Anterior cingulate cortex (tissue), 58 donors: ENCODE data around the gene ZFR.
"Not testable (repeated sequence)": the region's sequence is repeated elsewhere in the genome, so short reads cannot be mapped to it uniquely, and the experiment has no call there.

Experiments
- DNase-seq, 58 donors: peaks; one replicate each; lab custom pipeline; 2025; lab: John Stamatoyannopoulos, UW

ZFR gene

DNA sequence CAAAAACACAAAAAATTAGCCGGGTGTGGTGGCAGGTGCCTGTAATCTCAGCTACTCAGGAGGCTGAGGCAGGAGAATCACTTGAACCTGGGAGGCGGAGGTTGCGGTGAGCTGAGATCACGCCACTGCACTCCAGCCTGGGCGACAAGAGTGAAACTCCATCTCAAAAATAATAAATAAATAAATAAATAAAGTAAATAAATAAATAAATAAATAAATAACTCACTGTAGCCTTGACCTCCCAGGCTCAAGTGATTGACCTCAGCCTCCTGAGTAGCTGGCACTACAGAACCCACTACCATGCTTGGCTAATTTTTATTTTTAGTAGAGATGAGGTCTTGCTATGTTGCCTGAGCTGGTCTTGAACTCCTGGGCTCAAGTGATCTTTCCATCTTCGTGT is 77.3 kb downstream of the ZFR start:
- DNase-seq, result not testable (repeated sequence)

DNA sequence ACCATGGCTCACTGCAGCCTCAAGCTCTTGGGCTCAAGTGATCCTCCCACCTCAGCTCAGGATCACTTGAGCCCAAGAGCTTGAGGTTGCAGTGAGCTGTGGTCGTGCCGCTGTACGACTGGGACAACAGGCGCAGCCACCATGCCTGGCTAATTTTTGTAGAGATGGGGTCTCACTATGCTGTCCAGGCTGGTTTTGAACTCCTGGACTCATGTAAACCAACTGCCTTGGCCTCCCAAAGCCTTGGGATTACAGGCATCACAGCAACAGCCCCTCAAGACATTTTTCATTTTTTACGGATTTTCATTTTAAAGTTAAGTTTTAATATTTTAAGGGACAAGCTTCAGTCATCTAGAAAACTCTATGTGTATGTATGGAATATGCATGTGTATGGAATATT is 78.9 kb downstream of the ZFR start:
- DNase-seq, result no peak

DNA sequence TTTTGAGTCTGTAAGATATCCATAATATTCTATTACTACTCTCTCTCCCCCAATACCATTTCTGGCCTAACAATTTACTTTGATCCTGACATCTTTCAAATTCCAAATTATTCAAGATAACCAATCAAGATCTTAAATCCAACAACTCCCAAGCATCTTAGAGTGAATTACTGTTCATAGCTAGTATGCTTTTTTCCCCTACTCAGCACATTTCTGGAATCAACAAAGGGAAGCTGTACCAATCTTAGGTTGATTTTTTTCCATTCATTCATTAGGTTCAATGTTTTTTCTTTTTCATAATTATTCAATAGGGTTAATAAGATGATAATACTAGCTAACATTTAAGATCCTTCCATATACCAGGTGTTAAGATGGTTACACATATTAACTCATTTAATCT is 81.5 kb downstream of the ZFR start:
- no peak for DNase-seq

DNA sequence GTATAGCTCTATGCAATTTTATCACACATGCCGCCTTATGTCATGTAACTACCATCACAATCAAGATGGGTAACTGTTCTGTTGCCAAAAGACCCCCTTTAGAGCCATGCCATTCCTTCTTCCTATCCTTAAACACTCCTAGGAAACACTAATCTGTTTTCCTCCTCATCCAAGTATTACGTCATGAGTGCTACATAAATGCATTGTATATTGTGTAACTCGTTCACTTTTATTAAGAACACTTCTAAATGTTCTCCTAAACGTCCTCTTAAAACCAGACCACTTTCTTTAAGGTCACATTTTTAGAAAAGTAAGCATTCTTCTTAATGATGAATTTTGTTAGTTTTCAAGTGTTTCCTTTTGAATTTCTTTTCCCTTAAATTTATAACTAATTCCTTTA is 82.0 kb downstream of the ZFR start:
- DNase-seq, result no peak

DNA sequence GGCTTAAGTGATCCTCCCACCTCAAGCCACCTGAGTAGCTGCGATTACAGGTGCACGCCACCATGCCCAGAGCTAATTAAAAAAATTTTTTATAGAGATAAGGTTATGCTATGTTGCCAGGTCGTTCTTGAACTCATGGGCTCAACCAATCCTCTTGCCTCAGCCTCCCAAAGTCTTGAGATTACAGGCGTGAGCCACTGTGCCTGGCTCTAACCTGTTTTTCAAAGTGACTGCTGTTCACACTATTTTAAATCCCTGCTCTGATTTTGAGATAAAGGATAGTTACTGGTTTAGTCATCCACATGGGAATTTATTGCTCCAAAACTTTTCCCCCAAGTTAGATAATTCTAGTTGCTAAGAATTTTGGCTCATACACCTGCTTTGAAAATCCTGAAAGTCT is 83.6 kb downstream of the ZFR start:
- DNase-seq, result no peak

DNA sequence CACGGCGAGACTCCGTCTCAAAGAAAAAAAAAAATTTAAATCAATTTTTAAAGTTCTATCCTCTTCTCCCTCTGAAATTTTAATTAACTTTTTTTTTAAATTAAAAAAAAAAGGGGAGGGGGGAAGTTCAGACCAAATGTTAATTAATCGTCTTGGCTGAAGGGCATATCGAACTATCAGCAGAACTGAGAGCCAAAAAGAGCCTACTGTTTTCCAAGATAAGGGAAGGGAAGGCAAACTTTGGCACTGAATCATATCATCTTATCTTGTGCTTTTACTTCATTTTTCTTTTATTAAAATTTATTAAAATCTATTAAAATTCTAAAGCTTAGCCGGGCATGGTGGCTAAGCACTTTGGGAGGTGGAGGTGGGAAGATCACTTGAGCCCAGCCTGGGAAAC is 85.9 kb downstream of the ZFR start:
- DNase-seq, result no peak

DNA sequence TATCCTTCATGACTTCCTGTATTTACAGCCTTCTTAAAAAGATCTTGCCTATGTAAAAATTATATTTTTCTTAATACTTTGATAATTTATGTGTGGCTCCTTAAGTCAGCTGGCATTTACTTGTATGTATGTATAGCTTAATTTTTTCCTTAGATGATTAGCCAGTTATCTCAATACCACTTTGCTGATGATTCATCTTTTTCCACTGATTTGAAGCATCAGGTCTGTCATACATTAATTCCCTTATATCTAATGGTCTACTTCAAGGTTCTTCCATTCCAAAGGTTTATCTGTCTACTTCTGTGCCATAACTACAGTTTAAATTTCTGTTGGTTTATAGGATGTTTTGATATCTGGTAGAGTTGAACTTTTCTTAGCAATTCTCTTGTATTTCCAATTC is 86.9 kb downstream of the ZFR start:
- DNase-seq, result no peak

DNA sequence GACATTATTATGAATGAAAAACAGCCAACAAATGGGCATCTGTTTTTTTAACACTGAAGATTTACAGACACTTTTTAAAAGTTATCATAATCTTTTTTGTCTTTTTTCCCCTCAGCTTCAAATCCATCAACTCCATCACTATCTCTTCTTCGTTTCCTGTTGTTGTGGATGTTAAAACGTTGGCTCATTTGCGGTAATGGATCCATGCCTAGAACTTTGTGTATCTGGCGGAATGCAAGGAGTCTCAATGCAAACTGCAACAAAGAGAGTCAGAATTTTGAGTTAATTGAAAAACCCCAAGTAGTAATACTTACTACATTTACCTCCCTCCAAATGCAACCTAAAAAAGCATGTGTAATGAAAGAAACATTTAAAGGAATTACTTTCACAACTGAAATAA is 88.9 kb downstream of the ZFR start:
- peak in 1 of 58 donors; percentile 6 for DNase-seq

DNA sequence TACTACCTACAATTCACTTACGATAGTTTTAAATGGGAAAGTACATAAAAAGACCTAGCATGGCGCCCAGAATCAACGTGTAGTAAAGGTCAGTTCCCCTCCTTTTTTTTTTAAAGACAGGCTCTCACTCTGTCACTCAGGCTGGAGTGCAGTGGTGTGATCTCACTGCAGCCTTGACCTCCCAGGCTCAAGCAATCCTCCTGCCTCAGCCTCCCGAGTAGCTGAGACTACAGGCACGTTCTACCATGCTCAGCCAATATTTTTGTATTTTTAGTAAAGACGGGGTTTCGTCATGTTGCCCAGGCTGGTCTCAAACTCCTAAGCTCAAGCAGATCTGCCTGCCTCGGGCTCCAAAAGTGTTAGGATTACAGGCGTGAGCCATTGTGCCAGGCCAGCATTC is 91.1 kb downstream of the ZFR start:
- DNase-seq, result no peak

DNA sequence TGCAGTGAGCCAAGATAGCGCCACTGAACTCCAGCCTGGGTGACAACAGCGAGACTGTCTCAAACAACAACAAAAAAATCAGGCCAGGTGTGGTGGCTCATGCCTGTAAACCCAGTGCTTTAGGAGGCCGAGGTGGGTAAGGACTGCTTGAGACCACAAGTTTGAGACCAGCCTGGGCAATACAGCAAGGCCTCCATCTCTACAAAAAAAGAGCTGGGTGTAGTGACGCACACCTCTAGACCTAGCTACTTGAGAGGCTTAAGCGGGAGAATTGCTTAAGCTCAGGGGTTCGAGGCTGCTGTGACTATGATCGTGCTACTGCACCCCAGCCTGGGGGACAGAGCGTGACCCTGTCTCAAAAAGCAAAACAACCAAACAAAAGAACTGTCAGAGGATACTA is 91.9 kb downstream of the ZFR start:
- DNase-seq, result no peak

DNA sequence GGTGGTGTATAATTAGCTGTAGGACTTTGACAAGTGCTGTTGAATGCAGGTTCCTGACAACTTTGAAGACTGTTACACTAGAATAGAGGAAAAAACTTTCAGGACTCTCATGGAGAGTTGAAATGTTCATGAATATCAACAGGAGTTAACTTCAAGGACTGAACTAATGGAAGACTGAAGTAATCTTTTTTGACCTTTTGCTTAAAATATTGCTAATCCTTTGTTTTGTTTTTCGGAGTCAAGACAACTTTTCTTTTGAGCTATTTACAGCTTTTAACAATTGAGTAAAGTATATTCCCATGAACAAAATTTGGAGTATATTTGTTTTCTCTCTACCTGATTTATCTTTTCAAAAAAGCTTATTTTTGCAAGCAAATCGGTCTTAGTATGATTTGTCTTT is 97.7 kb downstream of the ZFR start:
- no peak for DNase-seq

DNA sequence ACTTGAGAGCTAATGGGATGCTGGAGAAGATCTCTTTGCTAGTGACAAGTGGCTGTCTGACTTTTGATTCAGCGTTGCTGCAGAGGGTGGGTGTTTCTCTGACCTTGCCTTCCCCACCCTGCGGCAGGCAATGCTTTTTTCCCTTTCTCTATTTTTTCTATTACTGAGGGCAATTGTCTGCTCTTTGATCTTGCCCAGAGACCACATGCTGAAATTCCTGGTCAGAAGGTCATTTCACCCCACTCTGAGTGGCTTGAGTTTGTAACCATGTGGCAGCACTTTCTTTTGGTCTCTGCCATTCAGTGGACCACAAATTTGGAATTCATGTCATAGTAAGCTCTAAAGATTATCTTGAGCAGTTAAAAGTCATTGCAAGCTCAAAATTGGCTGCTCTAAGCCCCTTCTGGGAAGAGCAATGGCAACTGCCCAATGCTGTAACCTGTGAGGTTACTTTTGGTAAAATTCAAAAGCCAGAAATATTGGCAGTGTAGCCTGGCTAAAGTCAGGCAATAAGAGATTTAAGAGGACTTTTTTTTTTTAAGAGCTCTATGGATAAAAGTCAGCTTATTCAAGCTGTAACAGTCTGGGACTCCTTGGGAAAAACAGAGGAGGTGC is 101.4 kb downstream of the ZFR start:
- DNase-seq, result no peak

DNA sequence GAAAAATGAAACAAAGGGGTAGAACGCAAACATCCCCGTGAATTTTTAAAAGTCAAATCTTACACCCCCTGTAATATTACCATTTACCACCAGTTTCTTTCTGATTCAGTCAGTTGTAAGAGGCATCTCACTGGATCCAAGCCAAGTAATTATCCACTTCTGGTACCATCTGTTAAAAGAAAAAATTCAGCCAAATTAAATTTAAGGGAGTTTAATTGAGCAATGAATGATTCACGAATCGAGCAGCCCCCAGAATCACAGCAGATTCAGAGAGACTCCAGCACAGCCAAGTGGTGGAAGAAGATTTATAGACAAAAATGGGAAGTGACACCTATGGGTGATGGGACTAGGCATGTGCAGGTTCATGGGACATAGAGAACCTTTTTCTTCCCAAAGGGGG is 101.9 kb downstream of the ZFR start:
- no peak for DNase-seq

DNA sequence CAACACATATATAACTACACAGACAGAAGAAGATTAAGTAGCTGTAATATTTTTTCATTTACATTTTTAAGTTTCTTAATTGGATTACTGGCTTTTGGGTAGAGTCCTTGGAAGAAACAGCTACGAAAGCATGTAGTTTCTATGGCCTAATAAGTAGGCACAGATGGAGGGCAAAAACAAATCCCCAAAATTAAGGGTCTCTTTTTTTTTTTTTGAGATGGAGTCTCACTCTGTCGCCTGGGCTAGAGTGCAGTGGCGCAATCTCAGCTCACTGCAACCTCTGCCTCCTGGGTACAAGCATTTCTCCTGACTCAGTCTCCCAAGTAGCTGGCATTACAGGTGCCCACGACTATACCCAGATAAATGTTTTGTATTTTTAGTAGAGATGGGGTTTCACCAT is 104.7 kb downstream of the ZFR start:
- no peak for DNase-seq

DNA sequence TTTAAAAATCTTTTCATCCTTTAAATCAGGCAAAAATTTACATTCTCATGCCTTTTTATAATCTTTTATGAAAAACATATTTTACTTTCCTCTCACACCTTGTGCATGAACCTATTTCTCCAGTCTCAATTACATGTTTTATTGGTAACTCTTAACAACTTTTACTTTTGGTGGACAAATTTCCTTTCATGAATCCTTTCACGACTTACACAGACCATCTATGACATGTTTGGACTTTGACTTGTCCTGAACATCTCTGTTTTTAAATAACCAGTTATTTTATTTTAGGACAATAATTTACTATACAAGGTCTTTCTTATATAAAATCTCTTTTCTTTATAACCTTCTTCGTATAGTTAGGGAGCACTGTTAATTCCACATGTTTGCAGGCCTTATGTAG is 105.3 kb downstream of the ZFR start:
- DNase-seq, result no peak

DNA sequence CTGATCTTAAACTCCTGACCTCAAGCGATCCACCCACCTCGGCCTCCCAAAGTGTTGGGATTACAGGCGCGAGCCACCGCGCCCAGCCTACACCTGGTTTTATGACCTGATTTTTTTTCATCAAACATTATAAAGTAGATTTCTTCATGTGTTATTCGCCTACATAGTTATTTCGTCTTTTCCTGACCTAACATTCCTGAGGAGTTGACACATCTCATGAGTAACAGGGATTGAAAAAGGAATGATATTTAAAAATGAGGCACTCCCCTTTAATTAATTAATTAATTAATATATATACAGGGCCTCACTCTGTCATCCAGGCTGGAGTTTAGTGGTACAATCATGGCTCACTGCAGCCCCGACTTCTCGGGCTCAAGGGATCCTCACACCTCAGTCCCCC is 111.6 kb downstream of the ZFR start:
- no peak for DNase-seq

DNA sequence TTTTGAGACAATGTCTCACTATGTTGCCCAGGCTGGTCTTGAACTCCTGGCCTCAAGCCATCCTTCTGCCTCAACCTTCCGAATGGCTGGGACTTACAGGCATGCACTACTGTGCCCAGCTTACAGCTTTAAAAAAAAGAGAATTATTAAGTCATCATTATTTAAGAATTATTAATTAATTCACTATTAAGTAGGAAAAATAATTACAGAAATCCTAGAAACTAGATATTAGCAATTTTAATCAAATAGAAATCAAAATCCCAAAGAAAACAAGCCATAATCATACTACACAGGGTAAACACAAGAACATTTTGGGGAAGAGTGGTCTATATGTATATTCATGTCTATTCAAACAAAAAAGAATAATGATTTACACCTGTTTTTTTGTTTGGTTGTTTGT is 112.2 kb downstream of the ZFR start:
- DNase-seq, result no peak

DNA sequence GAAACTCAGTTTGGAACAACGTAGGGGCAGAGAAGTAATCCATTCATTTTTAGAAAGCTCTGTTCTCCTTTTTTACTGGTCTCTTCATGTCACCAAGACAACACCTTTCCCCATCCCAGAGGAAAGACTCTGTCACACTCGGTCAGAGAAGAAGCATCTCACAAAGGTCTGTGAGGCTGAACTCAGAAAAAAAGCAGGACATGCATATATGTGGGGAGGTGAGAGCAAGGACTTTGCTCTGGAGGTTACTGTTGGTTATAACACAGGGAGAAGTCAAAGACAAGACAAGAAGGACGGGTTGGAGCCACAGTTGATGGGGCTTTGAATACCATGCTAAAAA is 112.6 kb downstream of the ZFR start:
- no peak for DNase-seq

DNA sequence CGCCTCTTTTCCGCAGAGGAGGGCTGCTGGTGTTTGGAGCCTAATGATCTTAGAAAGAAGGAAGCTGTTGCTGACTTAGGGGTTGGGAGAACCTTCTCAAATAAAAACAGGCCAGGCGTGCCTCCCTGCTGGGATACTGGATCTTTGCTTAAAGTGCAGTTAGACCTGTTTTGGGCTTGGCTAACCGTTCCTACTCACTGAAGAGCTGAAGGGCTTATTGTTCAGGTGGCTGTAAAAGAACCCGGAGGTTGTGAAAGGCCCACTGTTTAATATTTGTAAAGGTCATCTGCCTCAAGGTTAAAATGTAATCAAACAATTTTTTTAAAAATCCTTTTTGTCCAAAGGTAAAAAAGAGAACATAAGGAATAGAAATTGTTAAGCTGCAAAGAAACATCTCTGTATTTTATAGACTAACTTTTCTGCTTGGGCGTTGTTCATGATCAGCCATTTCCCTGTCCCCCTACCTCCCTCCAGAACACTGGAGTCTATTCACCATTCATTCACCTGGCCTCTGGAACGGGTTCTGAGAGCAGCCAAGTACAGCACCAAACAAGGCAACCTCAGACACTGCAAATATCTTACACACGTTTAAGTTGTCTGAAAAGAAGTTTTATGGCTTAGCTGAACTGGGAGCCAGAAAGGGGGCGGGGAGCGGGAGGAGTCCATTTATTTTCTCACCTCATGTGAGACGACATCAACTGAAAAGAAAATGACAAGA is 113.2 kb downstream of the ZFR start:
- no peak for DNase-seq

DNA sequence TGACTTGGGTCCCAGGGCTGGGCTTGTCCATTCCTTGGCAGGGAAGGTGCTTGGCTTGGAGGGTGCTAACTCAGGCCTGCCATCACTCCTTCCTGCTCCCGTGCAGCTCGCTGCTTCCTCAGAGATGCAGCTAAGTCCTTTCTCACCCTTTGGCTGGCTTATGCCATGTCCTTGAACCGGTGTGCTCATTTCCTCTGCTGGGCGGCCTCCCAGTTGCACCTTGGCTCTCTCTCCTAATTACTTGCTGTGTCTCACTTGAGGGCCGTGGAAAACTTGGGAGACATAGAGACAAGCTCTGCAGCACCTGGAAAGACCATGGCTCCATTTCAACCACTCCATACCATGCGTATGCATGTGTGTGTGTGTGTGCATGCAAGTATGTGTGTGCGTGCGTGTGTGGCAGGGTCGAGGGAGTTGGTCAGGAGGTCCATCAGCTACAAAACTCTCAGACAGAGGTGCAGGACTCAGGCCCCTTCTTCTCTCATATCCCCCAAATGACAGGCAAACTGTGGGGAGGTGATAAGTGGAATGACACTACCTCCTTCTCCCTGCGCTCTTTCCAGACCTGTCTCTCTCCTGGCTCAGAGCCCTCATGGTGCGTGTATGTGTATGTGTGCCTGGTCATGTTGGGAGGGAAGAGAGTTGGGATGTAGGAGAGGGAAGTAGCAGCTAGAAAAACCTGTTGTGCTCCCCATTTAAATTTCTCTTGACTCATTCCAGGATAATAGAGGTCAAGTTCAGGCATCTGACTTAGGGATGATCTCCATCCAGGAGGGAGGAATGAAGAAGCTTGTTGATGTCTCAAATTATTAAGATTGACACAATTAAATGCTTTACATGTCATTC is 114.2 kb downstream of the ZFR start:
- DNase-seq, result no peak

DNA sequence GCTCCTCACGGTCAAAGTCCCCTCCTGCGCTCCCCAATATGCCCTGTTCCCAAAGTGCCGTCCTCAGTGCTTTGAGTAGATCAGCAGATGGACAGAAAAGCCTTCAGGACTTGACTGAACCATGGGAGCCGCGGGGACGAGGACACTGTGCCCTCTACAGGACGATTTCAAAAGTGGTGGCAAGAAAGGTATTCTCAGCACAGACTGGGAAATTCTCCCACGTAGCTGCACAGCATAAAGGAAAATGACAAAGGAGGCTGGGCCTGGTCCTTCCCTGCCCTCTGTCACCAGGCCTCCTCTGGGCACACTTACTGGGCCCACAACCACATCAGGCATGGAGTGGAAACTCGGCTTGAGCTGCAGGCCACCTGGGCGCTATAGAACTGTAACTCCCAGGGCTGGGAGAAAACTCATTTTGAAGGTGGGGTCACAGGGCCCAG is 115.1 kb downstream of the ZFR start:
- peak in 47 of 58 donors; percentile 8 to 62 (median 31) for DNase-seq
